Stimulated activated memory B cell treated with anti-CD40 and anti-IgM and Interleukin-4, amounts not matched to agents 10 μg/mL and 1 μg/mL and 100 μg/mL, for 72 hours (primary cell): Measurements from ENCODE around the gene MACROD2.

Source experiments
- ATAC-seq: fragments of 150-1000 bp; cut with Tn5 transposase; 2 replicates; pipeline ENCODE4 v1.10.0; 2021
- H3K27ac Mint-ChIP-seq: one replicate; pipeline ENCODE4 v1.8.0; 2022; ENCODE audit warnings: mild to moderate bottlenecking, mixed read lengths
- H3K27me3 Mint-ChIP-seq: one replicate; pipeline ENCODE4 v1.8.0; 2022; ENCODE audit warnings: mixed read lengths
- H3K36me3 Mint-ChIP-seq: one replicate; pipeline ENCODE4 v1.8.0; 2022; ENCODE audit warnings: mixed read lengths
- H3K4me1 Mint-ChIP-seq: one replicate; pipeline ENCODE4 v1.8.0; 2022; ENCODE audit warnings: mixed read lengths
- H3K4me3 Mint-ChIP-seq: one replicate; pipeline ENCODE4 v1.8.0; 2022; ENCODE audit warnings: mild to moderate bottlenecking, moderate library complexity, mixed read lengths
- H3K9me3 Mint-ChIP-seq: one replicate; pipeline ENCODE4 v1.8.0; 2022; ENCODE audit warnings: mixed read lengths

Gene MACROD2

GRCh38 chr20:15835811-15836210 lies 1840.5 kb downstream of the MACROD2 start:
- ATAC-seq = no peak
- Mint-ChIP-seq H3K36me3 (no peaks in the 10 kb centered on the region), H3K4me1 (no peaks in the 10 kb centered on the region), H3K9me3 (no peaks in the 10 kb centered on the region), H3K27ac (no peak overlapping the region), H3K4me3 (no peak overlapping the region), H3K27me3 (no peaks in the 10 kb centered on the region)

- H3K27ac Mint-ChIP-seq = no peak overlapping the region
- H3K4me3 Mint-ChIP-seq = no peak overlapping the region
- no peaks in the 10 kb centered on the region for H3K4me1 Mint-ChIP-seq
- H3K9me3 Mint-ChIP-seq = peaks cover 8% of the 10 kb centered on the region
- ATAC-seq = no peak
- no peaks in the 10 kb centered on the region for H3K27me3 Mint-ChIP-seq
- H3K36me3 Mint-ChIP-seq = peaks cover 7% of the 10 kb centered on the region
Measured at GRCh38 chr20:15836634-15837033, 1841.3 kb downstream of the MACROD2 start.

- H3K9me3 Mint-ChIP-seq = peaks cover 11% of the 10 kb centered on the region
- H3K4me1 Mint-ChIP-seq = no peaks in the 10 kb centered on the region
- no peak for ATAC-seq
- H3K4me3 Mint-ChIP-seq = no peak overlapping the region
- H3K36me3 Mint-ChIP-seq = peaks cover 9% of the 10 kb centered on the region
- no peak overlapping the region for H3K27ac Mint-ChIP-seq
- H3K27me3 Mint-ChIP-seq = no peaks in the 10 kb centered on the region
Measured at GRCh38 chr20:15837563-15837962, 1842.2 kb downstream of the MACROD2 start.

- peaks cover 11% of the 10 kb centered on the region for H3K9me3 Mint-ChIP-seq
- H3K36me3 Mint-ChIP-seq = peaks cover 9% of the 10 kb centered on the region
- ATAC-seq = no peak
- no peak overlapping the region for H3K4me3 Mint-ChIP-seq
- no peak overlapping the region for H3K27ac Mint-ChIP-seq
- H3K27me3 Mint-ChIP-seq = no peaks in the 10 kb centered on the region
- peaks cover 8% of the 10 kb centered on the region for H3K4me1 Mint-ChIP-seq
Measured at GRCh38 chr20:15838466-15838865, 1843.2 kb downstream of the MACROD2 start.

GRCh38 chr20:15840636-15841301 lies 1845.5 kb downstream of the MACROD2 start:
- peak overlapping the region; percentile 4 for H3K27ac Mint-ChIP-seq
- H3K4me1 Mint-ChIP-seq = peaks cover 15% of the 10 kb centered on the region
- H3K9me3 Mint-ChIP-seq = peaks cover 11% of the 10 kb centered on the region
- H3K4me3 Mint-ChIP-seq = no peak overlapping the region
- no peaks in the 10 kb centered on the region for H3K27me3 Mint-ChIP-seq
- ATAC-seq = no peak
- H3K36me3 Mint-ChIP-seq = peaks cover 9% of the 10 kb centered on the region

GRCh38 chr20:15842872-15843271 lies 1847.6 kb downstream of the MACROD2 start:
- Mint-ChIP-seq H3K27me3 (no peaks in the 10 kb centered on the region), H3K27ac (no peak overlapping the region), H3K36me3 (peaks cover 9% of the 10 kb centered on the region), H3K9me3 (peaks cover 11% of the 10 kb centered on the region), H3K4me1 (peaks cover 15% of the 10 kb centered on the region), H3K4me3 (no peak overlapping the region)
- peak; percentile 76 for ATAC-seq

- Mint-ChIP-seq H3K36me3 (peaks cover 9% of the 10 kb centered on the region), H3K27ac (peak overlapping the region; percentile 51), H3K4me3 (no peak overlapping the region), H3K4me1 (peaks cover 17% of the 10 kb centered on the region), H3K27me3 (no peaks in the 10 kb centered on the region), H3K9me3 (peaks cover 11% of the 10 kb centered on the region)
- ATAC-seq = no peak
Measured at GRCh38 chr20:15843777-15844176, 1848.5 kb downstream of the MACROD2 start.

- no peak overlapping the region for H3K4me3 Mint-ChIP-seq
- H3K27me3 Mint-ChIP-seq = no peaks in the 10 kb centered on the region
- ATAC-seq = no peak
- H3K36me3 Mint-ChIP-seq = no peaks in the 10 kb centered on the region
- peaks cover 3% of the 10 kb centered on the region for H3K9me3 Mint-ChIP-seq
- H3K4me1 Mint-ChIP-seq = peaks cover 29% of the 10 kb centered on the region
- H3K27ac Mint-ChIP-seq = no peak overlapping the region
Measured at GRCh38 chr20:15847196-15847784, 1852.0 kb downstream of the MACROD2 start.

GRCh38 chr20:15848126-15848525 lies 1852.8 kb downstream of the MACROD2 start:
- Mint-ChIP-seq H3K4me3 (no peak overlapping the region), H3K27me3 (no peaks in the 10 kb centered on the region), H3K4me1 (peaks cover 24% of the 10 kb centered on the region), H3K27ac (no peak overlapping the region), H3K9me3 (peaks cover 3% of the 10 kb centered on the region), H3K36me3 (no peaks in the 10 kb centered on the region)
- ATAC-seq = no peak

- Mint-ChIP-seq H3K27ac (no peak overlapping the region), H3K4me1 (peaks cover 15% of the 10 kb centered on the region), H3K4me3 (no peak overlapping the region), H3K27me3 (no peaks in the 10 kb centered on the region), H3K36me3 (no peaks in the 10 kb centered on the region), H3K9me3 (peaks cover 3% of the 10 kb centered on the region)
- ATAC-seq = no peak
Measured at GRCh38 chr20:15848995-15849610, 1853.8 kb downstream of the MACROD2 start.

GRCh38 chr20:15851576-15852215 lies 1856.4 kb downstream of the MACROD2 start:
- Mint-ChIP-seq H3K27ac (peak overlapping the region; percentile 29), H3K4me1 (peaks cover 22% of the 10 kb centered on the region), H3K4me3 (no peak overlapping the region), H3K27me3 (no peaks in the 10 kb centered on the region), H3K9me3 (peaks cover 3% of the 10 kb centered on the region), H3K36me3 (no peaks in the 10 kb centered on the region)
- peak; percentile 34 for ATAC-seq

- no peaks in the 10 kb centered on the region for H3K36me3 Mint-ChIP-seq
- peaks cover 36% of the 10 kb centered on the region for H3K4me1 Mint-ChIP-seq
- no peak for ATAC-seq
- no peak overlapping the region for H3K4me3 Mint-ChIP-seq
- H3K9me3 Mint-ChIP-seq = peaks cover 6% of the 10 kb centered on the region
- H3K27me3 Mint-ChIP-seq = no peaks in the 10 kb centered on the region
- H3K27ac Mint-ChIP-seq = peak overlapping the region; percentile 28
Measured at GRCh38 chr20:15854911-15855310, 1859.6 kb downstream of the MACROD2 start.

GRCh38 chr20:15857173-15857784 lies 1862.0 kb downstream of the MACROD2 start:
- peak overlapping the region; percentile 77 for H3K27ac Mint-ChIP-seq
- peaks cover 44% of the 10 kb centered on the region for H3K4me1 Mint-ChIP-seq
- H3K9me3 Mint-ChIP-seq = peaks cover 3% of the 10 kb centered on the region
- H3K27me3 Mint-ChIP-seq = no peaks in the 10 kb centered on the region
- peak; percentile 88 for ATAC-seq
- peak overlapping the region; percentile 6 for H3K4me3 Mint-ChIP-seq
- no peaks in the 10 kb centered on the region for H3K36me3 Mint-ChIP-seq

GRCh38 chr20:15859061-15859460 lies 1863.7 kb downstream of the MACROD2 start:
- ATAC-seq = no peak
- H3K9me3 Mint-ChIP-seq = peaks cover 3% of the 10 kb centered on the region
- no peak overlapping the region for H3K4me3 Mint-ChIP-seq
- peak overlapping the region; percentile 77 for H3K27ac Mint-ChIP-seq
- peaks cover 44% of the 10 kb centered on the region for H3K4me1 Mint-ChIP-seq
- H3K27me3 Mint-ChIP-seq = no peaks in the 10 kb centered on the region
- no peaks in the 10 kb centered on the region for H3K36me3 Mint-ChIP-seq

GRCh38 chr20:15860850-15861249 lies 1865.5 kb downstream of the MACROD2 start:
- no peaks in the 10 kb centered on the region for H3K27me3 Mint-ChIP-seq
- H3K4me3 Mint-ChIP-seq = no peak overlapping the region
- ATAC-seq = no peak
- H3K27ac Mint-ChIP-seq = no peak overlapping the region
- H3K36me3 Mint-ChIP-seq = peaks cover 4% of the 10 kb centered on the region
- peaks cover 9% of the 10 kb centered on the region for H3K9me3 Mint-ChIP-seq
- peaks cover 43% of the 10 kb centered on the region for H3K4me1 Mint-ChIP-seq
